LNCaP clone FGC (cell line): ENCODE results near the gene CD2AP.

Source experiments
- DNase-seq: peaks from one replicate; pipeline ENCODE4 v3.0.0-alpha.2; 2011; ENCODE audit warnings: low read depth
- H3K4me3 ChIP-seq: 2 replicates; pipeline ENCODE4 v1.5.1; 2011; ENCODE audit warnings: mild to moderate bottlenecking, low read depth, low read length, control low read depth
- CTCF ChIP-seq: IDR thresholded peaks from 2 replicates; pipeline ENCODE4 v1.5.1; 2012; ENCODE audit warnings: mild to moderate bottlenecking; ENCODE audit not compliant: control insufficient read depth, insufficient read depth; ENCODE audit errors: extremely low read depth

Gene CD2AP

GRCh38 chr6:47524136-47524845 is 46.7 kb downstream of the CD2AP start:
- DNase-seq: no peak
- TF ChIP-seq CTCF: no peak
- no peak overlapping the region for H3K4me3 ChIP-seq

DNA sequence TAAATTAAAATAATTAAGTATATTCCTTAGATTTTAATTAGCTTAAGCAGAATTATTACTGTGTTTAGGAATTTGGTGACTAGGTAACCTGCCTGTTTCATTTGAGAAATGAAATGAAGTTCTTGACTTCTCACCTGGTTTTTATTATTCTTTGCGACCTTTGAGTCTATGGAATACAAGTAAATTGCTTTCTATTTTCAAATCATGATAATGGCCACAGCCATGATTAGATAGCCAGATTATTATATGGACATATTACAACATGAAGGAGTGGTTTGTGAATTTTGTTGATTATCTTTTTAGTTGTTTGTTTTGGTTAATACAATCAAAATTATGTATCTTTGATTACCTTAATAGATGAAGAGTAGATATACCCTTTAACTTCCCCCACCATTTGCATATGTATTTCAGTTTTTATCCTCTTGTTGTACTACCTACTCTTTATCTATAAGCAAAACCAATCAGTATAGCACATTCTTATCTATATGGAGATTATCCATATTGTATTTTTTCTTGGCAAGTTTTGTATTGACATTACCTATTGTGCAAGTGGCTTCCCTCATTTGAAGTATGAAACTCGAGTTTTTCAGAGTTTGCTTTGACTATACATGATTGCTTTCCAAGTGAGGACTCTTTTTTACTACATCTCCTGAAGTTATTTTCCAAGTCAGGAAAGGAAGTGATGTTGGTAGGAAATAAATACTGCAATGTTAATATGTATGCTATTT is 47.9 kb downstream of the CD2AP start:
- no peak overlapping the region for H3K4me3 ChIP-seq
- TF ChIP-seq CTCF: no peak
- DNase-seq: no peak

DNA sequence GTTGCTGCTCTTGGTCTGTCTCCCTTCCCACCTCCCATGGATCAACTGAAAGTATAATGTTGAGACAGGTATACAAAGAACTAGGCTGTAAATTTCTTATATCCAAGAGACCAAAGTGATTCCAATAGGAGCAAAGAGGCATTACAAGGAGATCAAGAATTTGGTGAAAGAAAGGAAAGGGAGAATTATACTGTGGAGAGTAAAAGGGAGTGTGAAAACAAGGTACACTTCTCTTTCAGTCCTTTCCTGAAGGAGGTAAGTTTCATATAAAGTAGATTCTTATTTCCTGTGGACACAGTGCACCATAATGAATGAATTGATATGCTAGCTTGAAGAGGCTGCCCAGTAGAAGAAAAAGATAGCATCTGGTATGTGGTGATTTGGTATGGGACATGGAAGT is 49.7 kb downstream of the CD2AP start:
- TF ChIP-seq CTCF: no peak
- DNase-seq: no peak
- no peak overlapping the region for H3K4me3 ChIP-seq

DNA sequence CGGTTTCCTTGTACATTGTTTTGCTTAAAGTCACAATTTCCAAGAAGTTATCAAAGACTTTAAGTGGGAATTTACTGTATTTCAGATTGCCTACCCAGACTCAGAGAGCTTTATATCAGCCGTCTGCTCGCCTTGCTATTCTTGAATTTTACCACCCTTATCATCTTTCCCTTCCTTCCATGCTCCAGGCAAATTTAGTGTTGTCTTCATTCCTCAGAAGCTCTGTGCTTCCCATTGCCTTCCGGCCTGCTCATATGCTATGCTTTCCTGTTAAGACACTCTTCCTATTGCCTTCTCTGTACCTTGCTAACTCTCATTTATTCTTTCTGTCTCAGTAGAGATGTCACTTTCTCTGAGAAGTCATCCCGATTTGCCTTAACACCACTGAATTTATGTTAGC is 52.1 kb downstream of the CD2AP start:
- no peak overlapping the region for H3K4me3 ChIP-seq
- DNase-seq: no peak
- no peak for TF ChIP-seq CTCF

DNA sequence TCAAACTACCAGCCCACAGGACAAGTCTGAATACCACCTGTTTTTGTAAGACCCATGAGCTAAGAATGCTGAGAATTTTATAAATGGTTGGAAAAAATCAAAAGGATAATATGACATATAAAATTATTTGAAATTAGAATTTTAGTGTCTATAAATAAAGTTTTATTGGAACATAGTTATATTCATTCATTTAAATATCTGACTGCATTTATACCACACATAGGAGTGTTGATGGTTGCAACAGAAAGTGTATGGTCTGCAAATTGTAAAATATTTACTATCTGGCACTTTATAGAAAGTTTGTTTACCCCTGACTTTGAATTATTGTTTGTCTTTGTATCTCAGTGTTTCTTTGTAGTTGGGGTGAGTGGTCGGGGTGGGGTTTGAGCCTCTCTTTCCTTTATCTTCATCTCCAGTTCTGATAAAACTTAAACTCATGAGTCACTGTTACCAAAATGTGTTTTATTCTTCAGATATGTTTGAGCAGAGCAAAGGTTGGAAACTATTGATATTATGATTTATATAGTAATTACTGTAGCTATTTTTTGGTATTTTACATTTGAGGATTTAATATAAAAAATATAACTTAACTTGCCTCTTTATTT is 55.5 kb downstream of the CD2AP start:
- H3K4me3 ChIP-seq: no peak overlapping the region
- TF ChIP-seq CTCF: no peak
- DNase-seq: no peak

DNA sequence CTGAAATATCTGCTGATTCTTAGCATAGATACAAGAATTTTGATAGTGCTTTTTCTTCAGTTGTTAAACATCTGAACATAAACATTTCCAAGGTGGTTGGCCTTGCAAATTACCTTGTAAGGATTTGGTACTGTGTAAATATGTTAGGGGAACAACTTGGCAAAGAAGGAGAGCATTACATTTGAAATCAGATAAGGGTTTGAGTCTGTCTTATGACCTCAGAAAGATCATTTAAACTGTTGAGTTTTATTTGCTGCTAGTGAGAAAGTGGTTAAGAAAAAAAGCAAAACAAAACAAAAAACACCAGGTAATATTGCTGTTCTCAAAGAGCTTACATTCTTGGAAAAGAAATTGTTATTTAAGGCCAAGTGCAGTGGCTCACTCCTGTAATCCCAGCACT is 56.5 kb downstream of the CD2AP start:
- peak; percentile 92 for DNase-seq
- no peak for TF ChIP-seq CTCF
- H3K4me3 ChIP-seq: no peak overlapping the region
